ENCODE data around the gene PSMD5.

DNA sequence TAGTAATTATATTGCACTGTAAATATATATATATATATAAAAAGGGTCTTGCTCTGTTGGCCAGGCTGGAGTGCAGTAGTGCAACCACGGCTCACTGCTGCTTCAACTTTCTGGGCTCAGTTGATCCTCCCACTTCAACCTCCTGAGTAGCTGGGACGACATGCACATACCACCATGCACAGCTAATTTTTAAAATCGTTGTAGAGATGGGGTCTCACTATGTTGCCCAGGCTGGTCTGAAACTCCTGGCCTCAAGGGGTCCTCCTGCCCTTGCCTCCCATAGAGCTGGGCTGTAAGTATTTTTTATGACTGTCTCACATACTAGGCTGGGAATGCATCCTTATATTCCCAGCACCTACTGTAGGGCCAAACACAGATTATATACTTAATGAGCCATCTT lies 11.9 kb downstream of the PSMD5 start:
- TF ChIP-seq, protein P1, sequence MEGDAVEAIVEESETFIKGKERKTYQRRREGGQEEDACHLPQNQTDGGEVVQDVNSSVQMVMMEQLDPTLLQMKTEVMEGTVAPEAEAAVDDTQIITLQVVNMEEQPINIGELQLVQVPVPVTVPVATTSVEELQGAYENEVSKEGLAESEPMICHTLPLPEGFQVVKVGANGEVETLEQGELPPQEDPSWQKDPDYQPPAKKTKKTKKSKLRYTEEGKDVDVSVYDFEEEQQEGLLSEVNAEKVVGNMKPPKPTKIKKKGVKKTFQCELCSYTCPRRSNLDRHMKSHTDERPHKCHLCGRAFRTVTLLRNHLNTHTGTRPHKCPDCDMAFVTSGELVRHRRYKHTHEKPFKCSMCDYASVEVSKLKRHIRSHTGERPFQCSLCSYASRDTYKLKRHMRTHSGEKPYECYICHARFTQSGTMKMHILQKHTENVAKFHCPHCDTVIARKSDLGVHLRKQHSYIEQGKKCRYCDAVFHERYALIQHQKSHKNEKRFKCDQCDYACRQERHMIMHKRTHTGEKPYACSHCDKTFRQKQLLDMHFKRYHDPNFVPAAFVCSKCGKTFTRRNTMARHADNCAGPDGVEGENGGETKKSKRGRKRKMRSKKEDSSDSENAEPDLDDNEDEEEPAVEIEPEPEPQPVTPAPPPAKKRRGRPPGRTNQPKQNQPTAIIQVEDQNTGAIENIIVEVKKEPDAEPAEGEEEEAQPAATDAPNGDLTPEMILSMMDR (conservative IDR thresholded peaks at IDR 0.05) = no peak
- no peak for TF ChIP-seq ZFX (IDR thresholded peaks at IDR 0.05)

Measured in C4-2B (cell line).